Measurements from ENCODE around the gene ISOC2.

DNA sequence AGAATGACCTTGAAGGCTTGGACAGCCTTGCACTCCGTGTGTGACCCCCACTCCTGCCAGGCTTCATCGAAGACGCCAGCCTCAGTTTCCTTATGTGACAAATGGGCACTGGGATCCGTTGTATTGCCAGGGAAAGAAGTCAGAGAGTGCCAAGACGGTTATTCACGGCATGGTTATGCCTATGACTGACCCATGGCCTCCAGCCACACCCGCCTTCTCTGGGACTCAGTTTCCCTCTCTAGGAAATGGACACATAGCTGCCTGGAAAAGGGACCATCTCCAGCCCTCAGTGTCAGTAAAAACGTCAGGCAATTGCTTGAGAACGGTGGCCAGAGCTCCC lies 52.9 kb downstream of the ISOC2 start:
- TF ChIP-seq CTCF (IDR thresholded peaks at IDR 0.05): no peak
- no peak for TF ChIP-seq EZH2 (IDR thresholded peaks at IDR 0.05)
